SK-N-SH (cell line): Measurements from ENCODE around the gene ACTR3.

Source experiments
- FOXJ3 ChIP-seq: sonication (generic); formaldehyde crosslinking; IDR thresholded peaks from 2 replicates; pipeline ENCODE4 v1.5.1; 2020; ENCODE audit warnings: mild to moderate bottlenecking, missing genetic modification reagents
- GABPA ChIP-seq: IDR thresholded peaks from 2 replicates; pipeline ENCODE4 v1.4.0; 2012; ENCODE audit warnings: low read depth, mild to moderate bottlenecking
- TF ChIP-seq, protein P1 (sequence below): IDR thresholded peaks from 2 replicates; pipeline ENCODE4 v1.4.0; 2012; ENCODE audit warnings: low read depth
- TF ChIP-seq, protein P2 (sequence below): fragments of 200-600 bp; sonication (generic); IDR thresholded peaks from 2 replicates; pipeline ENCODE4 v1.6.1; 2017; ENCODE audit warnings: antibody characterized with exemption, mild to moderate bottlenecking, moderate library complexity
- TF ChIP-seq, protein P3 (sequence below): IDR thresholded peaks from 2 replicates; pipeline ENCODE4 v1.4.0; 2012; ENCODE audit warnings: low read depth, borderline replicate concordance

DNA sequence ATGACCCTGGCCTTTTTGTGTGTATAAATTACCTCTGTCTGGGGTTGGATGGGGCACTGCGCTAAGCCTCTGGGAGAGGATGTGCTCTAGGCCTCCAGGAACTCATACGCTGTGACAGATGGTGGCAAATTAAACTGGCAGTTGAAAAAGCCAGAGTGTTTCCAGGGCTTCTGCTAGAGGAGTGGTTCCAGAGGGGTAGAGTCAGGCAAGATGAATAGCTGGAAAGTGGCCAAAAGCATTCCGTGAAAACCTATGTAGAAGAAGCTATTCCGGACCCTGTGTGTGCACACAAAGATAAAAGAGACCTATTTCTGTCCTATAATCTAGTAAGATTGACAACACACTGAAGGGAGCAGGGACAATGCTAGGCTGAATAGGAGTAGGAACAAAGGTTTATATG is 84.8 kb downstream of the ACTR3 start:
- TF ChIP-seq GABPA (no peak), FOXJ3 (CRISPR knock-in tag) (no peak)
- TF ChIP-seq, protein P1, sequence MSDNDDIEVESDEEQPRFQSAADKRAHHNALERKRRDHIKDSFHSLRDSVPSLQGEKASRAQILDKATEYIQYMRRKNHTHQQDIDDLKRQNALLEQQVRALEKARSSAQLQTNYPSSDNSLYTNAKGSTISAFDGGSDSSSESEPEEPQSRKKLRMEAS: no peak
- TF ChIP-seq, protein P2, sequence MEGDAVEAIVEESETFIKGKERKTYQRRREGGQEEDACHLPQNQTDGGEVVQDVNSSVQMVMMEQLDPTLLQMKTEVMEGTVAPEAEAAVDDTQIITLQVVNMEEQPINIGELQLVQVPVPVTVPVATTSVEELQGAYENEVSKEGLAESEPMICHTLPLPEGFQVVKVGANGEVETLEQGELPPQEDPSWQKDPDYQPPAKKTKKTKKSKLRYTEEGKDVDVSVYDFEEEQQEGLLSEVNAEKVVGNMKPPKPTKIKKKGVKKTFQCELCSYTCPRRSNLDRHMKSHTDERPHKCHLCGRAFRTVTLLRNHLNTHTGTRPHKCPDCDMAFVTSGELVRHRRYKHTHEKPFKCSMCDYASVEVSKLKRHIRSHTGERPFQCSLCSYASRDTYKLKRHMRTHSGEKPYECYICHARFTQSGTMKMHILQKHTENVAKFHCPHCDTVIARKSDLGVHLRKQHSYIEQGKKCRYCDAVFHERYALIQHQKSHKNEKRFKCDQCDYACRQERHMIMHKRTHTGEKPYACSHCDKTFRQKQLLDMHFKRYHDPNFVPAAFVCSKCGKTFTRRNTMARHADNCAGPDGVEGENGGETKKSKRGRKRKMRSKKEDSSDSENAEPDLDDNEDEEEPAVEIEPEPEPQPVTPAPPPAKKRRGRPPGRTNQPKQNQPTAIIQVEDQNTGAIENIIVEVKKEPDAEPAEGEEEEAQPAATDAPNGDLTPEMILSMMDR: no peak
- TF ChIP-seq, protein P3, sequence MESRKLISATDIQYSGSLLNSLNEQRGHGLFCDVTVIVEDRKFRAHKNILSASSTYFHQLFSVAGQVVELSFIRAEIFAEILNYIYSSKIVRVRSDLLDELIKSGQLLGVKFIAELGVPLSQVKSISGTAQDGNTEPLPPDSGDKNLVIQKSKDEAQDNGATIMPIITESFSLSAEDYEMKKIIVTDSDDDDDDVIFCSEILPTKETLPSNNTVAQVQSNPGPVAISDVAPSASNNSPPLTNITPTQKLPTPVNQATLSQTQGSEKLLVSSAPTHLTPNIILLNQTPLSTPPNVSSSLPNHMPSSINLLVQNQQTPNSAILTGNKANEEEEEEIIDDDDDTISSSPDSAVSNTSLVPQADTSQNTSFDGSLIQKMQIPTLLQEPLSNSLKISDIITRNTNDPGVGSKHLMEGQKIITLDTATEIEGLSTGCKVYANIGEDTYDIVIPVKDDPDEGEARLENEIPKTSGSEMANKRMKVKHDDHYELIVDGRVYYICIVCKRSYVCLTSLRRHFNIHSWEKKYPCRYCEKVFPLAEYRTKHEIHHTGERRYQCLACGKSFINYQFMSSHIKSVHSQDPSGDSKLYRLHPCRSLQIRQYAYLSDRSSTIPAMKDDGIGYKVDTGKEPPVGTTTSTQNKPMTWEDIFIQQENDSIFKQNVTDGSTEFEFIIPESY: no peak
